Measurements from ENCODE around the gene PRRX2. TPM values are rescaled to one million over a fixed set of nuclear protein-coding genes. Genes with fewer than 3 reads are reported as not detected.

Gene PRRX2
- total and polyA plus RNA-seq, 2 of the 13 experiments (the other 11 are each of a cell fraction or from before 2014, with no cell fraction given): 0.05 TPM; not detected in 1

GRCh38 chr9:129641750-129642585 lies 23.5 kb upstream of the PRRX2 start, which contains the start of gene ASB6 (continued):
- TF ChIP-seq ZNF639 (CRISPR knock-in tag; conservative IDR thresholded peaks at IDR 0.05): peak; percentile 88; the same call in 1 of the 2 replicates
- TF ChIP-seq SNAPC2 (CRISPR knock-in tag; IDR thresholded peaks at IDR 0.05): peak; percentile 74; the same call in 1 of the 2 replicates
- TF ChIP-seq MXI1 (IDR thresholded peaks at IDR 0.05; ENCODE audit: borderline replicate concordance, low read depth, low read length): peak; percentile 45; the same call in 1 of the 3 replicates
- peak; percentile 56 for TF ChIP-seq TEAD3 (CRISPR knock-in tag; optimal IDR thresholded peaks at IDR 0.05; ENCODE audit: borderline replicate concordance)
- TF ChIP-seq HDAC6 (IDR thresholded peaks at IDR 0.05; ENCODE audit: low read depth, low read length): no peak
- peak; percentile 91 for TF ChIP-seq STAG1 (CRISPR knock-in tag; IDR thresholded peaks at IDR 0.05)
- no peak for TF ChIP-seq ZNF75D (CRISPR knock-in tag; IDR thresholded peaks at IDR 0.05; ENCODE audit: borderline replicate concordance)
- TF ChIP-seq HMGA1 (CRISPR knock-in tag; conservative IDR thresholded peaks at IDR 0.05): no peak
- TF ChIP-seq PBX3 (CRISPR knock-in tag; IDR thresholded peaks at IDR 0.05; ENCODE audit: borderline replicate concordance): no peak
- peak; percentile 49; the same call in 1 of the 2 replicates for TF ChIP-seq DMTF1 (CRISPR knock-in tag; IDR thresholded peaks at IDR 0.05)
- peak; percentile 78 for TF ChIP-seq SKI (IDR thresholded peaks at IDR 0.05; ENCODE audit: partially characterized antibody)
- TF ChIP-seq RFXANK (CRISPR knock-in tag; IDR thresholded peaks at IDR 0.05): no peak
- peak; percentile 75 for TF ChIP-seq SRSF1 (optimal IDR thresholded peaks at IDR 0.05; ENCODE audit: low read depth, low read length)
- no peak for TF ChIP-seq CSRNP2 (CRISPR knock-in tag; conservative IDR thresholded peaks at IDR 0.05; ENCODE audit: low read depth)
- TF ChIP-seq KAT8 (CRISPR knock-in tag; IDR thresholded peaks at IDR 0.05): peak; percentile 96
- TF ChIP-seq ZNF580 (CRISPR knock-in tag; IDR thresholded peaks at IDR 0.05; ENCODE audit: borderline replicate concordance, low read depth): peak; percentile 96; the same call in 1 of the 2 replicates
- TF ChIP-seq ZNF775 (CRISPR knock-in tag; IDR thresholded peaks at IDR 0.05; ENCODE audit: borderline replicate concordance): no peak
- TF ChIP-seq BRCA1 (CRISPR knock-in tag; IDR thresholded peaks at IDR 0.05): peak; percentile 25; the same call in 1 of the 2 replicates
- 0 out of 2 replicates have a peak, but pooled peaks have one; percentile 24 for TF ChIP-seq MAF1 (CRISPR knock-in tag; IDR thresholded peaks at IDR 0.05; ENCODE audit: borderline replicate concordance)
- TF ChIP-seq LBX2 (CRISPR knock-in tag; IDR thresholded peaks at IDR 0.05; ENCODE audit: borderline replicate concordance): no peak
- TF ChIP-seq ZNF703 (CRISPR knock-in tag; IDR thresholded peaks at IDR 0.05; ENCODE audit: borderline replicate concordance): no peak; the same call in 1 of the 2 replicates
- TF ChIP-seq ZNF790 (CRISPR knock-in tag; IDR thresholded peaks at IDR 0.05; ENCODE audit: borderline replicate concordance): peak; percentile 80; the same call in 1 of the 2 replicates

Measured in HepG2 (cell line).